OCI-LY7 (cell line): ENCODE data around the gene FUCA2.

Experiments used
- CTCF ChIP-seq: fragments of 200-600 bp; sonication (generic); conservative IDR thresholded peaks from 2 replicates; pipeline ENCODE4 v1.5.1; 2014; ENCODE audit warnings: mild to moderate bottlenecking, antibody characterized with exemption, low read length, moderate library complexity, mixed read lengths
- EZH2phosphoT487 ChIP-seq: fragments of 200-600 bp; sonication (generic); IDR thresholded peaks from 2 replicates; pipeline ENCODE4 v1.6.1; 2018; ENCODE audit warnings: low read depth, borderline replicate concordance, mild to moderate bottlenecking, mixed run types, antibody characterized with exemption, low read length, moderate library complexity, mixed read lengths

DNA sequence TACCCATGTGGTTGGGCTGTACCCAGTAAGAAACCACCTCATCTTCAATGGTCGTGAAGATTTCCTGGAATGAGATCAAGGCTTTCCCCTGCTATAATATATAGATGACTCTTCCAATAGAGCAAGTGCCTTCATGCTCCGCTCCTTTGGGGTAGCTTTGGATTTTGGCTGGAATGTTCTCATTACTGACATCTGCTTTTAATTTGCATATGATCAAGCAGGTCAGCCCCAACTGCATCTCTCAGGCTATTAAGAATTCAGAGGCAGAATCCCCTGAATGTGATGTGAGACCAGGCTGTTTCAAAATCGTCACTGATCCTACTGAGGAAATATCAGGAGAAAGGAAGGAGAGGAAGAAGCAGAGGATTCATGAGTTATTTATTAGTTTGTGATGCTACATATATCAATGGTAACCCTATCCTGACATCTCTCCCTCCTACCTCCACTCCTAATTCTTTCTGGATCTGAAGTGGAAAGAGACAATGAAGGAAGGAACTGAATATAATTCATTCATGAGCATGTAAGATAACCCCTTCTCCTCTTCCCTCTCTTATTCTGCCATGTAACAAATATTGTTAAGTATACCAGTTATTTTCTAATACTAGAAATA, 47.6 kb upstream of the FUCA2 start:
- TF ChIP-seq CTCF, result no peak
- no peak for TF ChIP-seq EZH2phosphoT487
